Hair follicle dermal papilla cell (primary cell): Measurements from ENCODE around the gene GSTT2B. TPM values are rescaled to one million over a fixed set of nuclear protein-coding genes. Genes with fewer than 3 reads are reported as not detected.

Experiments
- total RNA-seq: library from RNA; depleted of rRNA; stranded (reverse); fragments of >200 nt; gene quantifications from 2 replicates; pipeline ENCODE4 v1.2.3, GENCODE V29; 2012

GSTT2B gene, protein sequence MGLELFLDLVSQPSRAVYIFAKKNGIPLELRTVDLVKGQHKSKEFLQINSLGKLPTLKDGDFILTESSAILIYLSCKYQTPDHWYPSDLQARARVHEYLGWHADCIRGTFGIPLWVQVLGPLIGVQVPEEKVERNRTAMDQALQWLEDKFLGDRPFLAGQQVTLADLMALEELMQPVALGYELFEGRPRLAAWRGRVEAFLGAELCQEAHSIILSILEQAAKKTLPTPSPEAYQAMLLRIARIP
- 0.16 and 3.3 TPM in 2 replicates for total RNA-seq

DNA sequence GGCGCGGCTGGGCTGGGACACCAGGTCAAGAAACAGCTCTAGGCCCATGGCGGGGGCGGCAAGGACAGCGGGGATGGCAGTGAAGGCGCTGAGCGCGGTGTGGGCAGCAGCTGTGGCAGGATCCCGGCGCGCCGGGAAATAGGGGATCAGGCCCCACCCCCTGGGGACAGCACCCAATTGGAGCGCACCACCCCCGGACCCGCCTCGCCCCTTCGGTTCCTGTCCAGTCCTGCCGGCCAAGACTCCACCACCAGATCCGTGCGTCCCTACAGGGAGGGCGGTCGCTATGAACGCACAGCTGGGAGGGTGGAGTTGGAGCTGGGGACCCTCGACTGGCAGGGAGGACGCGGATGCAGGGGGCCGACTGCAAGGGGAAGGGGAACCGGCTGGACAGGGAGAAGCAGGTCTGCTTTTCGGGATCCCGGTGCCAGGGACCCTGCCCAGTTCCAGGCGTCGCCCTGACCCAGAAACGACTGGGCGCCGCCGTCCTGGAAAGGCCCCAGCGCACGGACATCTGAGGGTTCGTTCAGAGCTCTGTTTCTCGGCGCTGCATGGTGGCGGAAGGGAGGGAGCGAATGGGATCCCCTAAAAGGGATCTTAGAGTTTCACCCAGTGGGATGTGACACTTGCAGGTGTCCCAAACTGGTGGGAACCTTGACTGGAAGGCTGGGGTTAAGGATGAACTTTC lies at the start of gene GSTT2B:
TSS of gene GSTT2B (minus strand) at position 112 of the 688 bp plus-strand sequence. CDS start at position 48, 64 bp downstream.

DNA sequence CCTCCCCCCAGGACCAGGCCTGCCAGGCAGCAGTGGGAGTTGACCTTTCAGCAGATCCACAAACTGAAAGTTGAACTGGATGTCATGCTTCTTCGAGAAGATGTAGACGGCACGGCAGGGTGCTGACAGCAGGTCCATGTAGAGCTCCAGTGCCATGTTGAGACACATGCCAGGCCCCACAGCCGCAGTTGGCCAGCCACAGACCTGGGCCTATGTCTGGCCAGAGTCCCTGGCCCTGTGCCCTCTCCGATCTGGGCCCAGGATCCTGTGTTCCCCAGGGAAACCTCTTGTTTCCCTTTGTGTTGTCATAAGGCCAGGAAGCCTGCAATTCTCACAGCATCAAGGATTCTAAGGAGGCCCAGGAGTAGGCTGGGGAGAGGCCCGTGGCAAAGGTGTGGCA lies 44.2 kb upstream of the GSTT2B start, which contains the start of gene GSTT4:
TSS of gene GSTT4 (minus strand) at position 253 of the 400 bp plus-strand sequence. CDS start at position 156, 97 bp downstream.

DNA sequence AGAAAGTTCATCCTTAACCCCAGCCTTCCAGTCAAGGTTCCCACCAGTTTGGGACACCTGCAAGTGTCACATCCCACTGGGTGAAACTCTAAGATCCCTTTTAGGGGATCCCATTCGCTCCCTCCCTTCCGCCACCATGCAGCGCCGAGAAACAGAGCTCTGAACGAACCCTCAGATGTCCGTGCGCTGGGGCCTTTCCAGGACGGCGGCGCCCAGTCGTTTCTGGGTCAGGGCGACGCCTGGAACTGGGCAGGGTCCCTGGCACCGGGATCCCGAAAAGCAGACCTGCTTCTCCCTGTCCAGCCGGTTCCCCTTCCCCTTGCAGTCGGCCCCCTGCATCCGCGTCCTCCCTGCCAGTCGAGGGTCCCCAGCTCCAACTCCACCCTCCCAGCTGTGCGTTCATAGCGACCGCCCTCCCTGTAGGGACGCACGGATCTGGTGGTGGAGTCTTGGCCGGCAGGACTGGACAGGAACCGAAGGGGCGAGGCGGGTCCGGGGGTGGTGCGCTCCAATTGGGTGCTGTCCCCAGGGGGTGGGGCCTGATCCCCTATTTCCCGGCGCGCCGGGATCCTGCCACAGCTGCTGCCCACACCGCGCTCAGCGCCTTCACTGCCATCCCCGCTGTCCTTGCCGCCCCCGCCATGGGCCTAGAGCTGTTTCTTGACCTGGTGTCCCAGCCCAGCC lies 18.7 kb upstream of the GSTT2B start, which contains the start of gene GSTT2:
TSS of gene GSTT2 (plus strand) at position 578 of the 684 bp plus-strand sequence.

DNA sequence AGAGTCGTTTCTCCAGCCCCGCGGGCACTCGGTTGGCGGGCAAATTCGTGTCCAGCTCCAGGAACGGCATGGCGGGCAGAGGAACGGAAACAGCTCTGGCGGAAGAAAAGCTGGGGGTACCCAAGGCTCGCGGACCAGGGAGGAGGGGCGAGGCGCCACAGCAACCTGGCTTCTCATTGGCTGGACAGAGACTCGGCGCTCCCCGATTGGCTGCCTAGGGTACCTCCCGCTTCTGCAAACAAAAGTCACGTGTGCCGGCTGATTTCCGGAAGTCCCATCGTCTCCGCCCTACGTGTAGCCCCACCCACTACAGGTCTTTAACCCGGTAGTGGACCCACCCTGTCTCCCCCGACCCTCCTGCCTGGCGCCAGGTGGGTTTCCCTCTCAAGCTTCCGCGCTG lies 13.3 kb upstream of the GSTT2B start, which contains the start of gene DDT:
TSS of gene DDT (minus strand) at position 97 of the 400 bp plus-strand sequence. CDS start at position 70, 27 bp downstream.

DNA sequence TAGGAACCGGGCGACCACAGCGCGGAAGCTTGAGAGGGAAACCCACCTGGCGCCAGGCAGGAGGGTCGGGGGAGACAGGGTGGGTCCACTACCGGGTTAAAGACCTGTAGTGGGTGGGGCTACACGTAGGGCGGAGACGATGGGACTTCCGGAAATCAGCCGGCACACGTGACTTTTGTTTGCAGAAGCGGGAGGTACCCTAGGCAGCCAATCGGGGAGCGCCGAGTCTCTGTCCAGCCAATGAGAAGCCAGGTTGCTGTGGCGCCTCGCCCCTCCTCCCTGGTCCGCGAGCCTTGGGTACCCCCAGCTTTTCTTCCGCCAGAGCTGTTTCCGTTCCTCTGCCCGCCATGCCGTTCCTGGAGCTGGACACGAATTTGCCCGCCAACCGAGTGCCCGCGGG lies 5.6 kb upstream of the GSTT2B start, which contains the start of gene DDTL:
TSS of gene DDTL (plus strand) at position 321 of the 400 bp plus-strand sequence. CDS start at position 348, 27 bp downstream.

Other genes starting within 250 kb of the GSTT2B start
- 6.8 and 10.4 TPM in 2 replicates for gene ZNF70, start 210.1 kb downstream of the GSTT2B start, total RNA-seq
- not detected in 2 replicates for gene VPREB3, start 206.8 kb downstream of the GSTT2B start, total RNA-seq
- 1.8 and 2.2 TPM in 2 replicates for gene C22orf15, start 198.2 kb downstream of the GSTT2B start, total RNA-seq
- 2.6 and 4.3 TPM in 2 replicates for gene CHCHD10, start 193.2 kb downstream of the GSTT2B start, total RNA-seq
- 15.6 and 16.9 TPM in 2 replicates for gene MMP11, start 188.3 kb downstream of the GSTT2B start, total RNA-seq
- gene SMARCB1, start 174.2 kb downstream of the GSTT2B start, total RNA-seq = 59.9 and 73.2 TPM in 2 replicates
- gene DERL3, start 122.2 kb downstream of the GSTT2B start, total RNA-seq = 0.16 and 0.36 TPM in 2 replicates
- 9.2 and 12.7 TPM in 2 replicates for gene SLC2A11, start 103.3 kb downstream of the GSTT2B start, total RNA-seq
- 121 and 141 TPM in 2 replicates for gene MIF, start 66.8 kb downstream of the GSTT2B start, total RNA-seq
- gene DDTL, start 5.7 kb upstream of the GSTT2B start, total RNA-seq = 0.61 TPM in 1 of 2 replicates, not detected in the other
- gene DDT, start 13.2 kb upstream of the GSTT2B start, total RNA-seq = 48.4 and 59.9 TPM in 2 replicates
- 0.16 and 2.3 TPM in 2 replicates for gene GSTT2, start 18.9 kb upstream of the GSTT2B start, total RNA-seq
- not detected in 2 replicates for gene GSTT4, start 44.3 kb upstream of the GSTT2B start, total RNA-seq
- 55.3 and 57.0 TPM in 2 replicates for gene CABIN1, start 50.1 kb upstream of the GSTT2B start, total RNA-seq
- gene SUSD2, start 220.3 kb upstream of the GSTT2B start, total RNA-seq = 3.4 and 12.4 TPM in 2 replicates